T47D (cell line): Measurements from ENCODE around the gene SIM2.
A peak's percentile ranks its signal among the peaks of the same experiment; 100 is the strongest.

ENCODE experiments used
- DNase-seq, 2 experiments: peaks; one replicate each; pipeline versions ENCODE4 v3.0.0 to v3.0.0-alpha.2; 2011 to 2012; ENCODE audit warnings: low read depth in 1 of 2, low spot score in 1 of 2
- JUND ChIP-seq: IDR thresholded peaks from 2 replicates; pipeline ENCODE4 v1.6.1; 2012; ENCODE audit warnings: low read depth
- in situ Hi-C: cut with HindIII; loops from 2 replicates; pipeline ENCODE4 v1.10.0; 2016; ENCODE audit warnings: low sequenced_read_pairs, low pct_unique_long_range_greater_than_20kb

The SIM2 gene

GRCh38 chr21:36761685-36762084 lies 62.8 kb downstream of the SIM2 start:
- in situ Hi-C loops: no loop called here
- no peak for TF ChIP-seq JUND
- no peak for DNase-seq

DNA sequence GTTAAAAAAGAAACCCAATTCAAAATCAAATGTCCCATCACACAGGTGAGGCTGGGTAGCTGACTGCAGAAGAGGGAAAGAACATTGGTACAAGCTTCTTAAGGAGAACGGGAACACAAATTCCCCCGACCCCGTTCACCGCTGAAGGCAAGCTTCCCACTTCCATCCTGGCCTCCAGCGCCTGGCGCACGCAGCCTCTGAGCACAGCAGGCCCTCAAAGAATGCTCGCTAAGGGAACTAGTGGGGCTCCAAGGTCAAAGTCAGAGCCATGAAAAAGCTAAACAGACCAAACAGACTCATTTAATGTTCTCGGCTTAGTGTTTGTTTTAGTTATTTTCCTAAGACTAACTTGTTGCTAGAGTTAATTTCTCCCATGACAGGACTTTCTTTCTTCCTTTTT lies 63.7 kb downstream of the SIM2 start:
- DNase-seq: no peak
- in situ Hi-C loops: no loop called here
- no peak for TF ChIP-seq JUND

- TF ChIP-seq JUND: no peak
- DNase-seq: no peak
- in situ Hi-C loops: no loop called here
Measured at GRCh38 chr21:36763305-36763704, 64.4 kb downstream of the SIM2 start.

DNA sequence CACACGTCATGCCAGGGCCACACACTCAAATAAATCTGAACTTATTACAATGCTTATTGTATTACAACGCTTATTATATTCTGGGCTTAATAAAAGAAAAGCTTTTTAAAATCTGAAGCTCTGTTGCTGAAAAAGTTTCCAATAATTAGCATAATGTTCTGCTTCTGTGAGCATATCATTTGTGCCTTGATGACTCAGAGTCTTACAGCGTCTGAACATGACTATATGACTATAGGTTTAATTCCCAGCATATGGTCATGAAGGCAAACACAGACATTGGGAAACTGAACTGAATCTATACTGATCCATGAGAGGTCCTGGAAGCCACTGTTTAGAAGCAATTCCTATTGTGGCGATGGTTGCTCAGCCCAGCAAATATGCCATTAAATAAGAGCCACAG lies 66.3 kb downstream of the SIM2 start:
- no peak for TF ChIP-seq JUND
- no peak for DNase-seq
- in situ Hi-C loops: no loop called here

DNA sequence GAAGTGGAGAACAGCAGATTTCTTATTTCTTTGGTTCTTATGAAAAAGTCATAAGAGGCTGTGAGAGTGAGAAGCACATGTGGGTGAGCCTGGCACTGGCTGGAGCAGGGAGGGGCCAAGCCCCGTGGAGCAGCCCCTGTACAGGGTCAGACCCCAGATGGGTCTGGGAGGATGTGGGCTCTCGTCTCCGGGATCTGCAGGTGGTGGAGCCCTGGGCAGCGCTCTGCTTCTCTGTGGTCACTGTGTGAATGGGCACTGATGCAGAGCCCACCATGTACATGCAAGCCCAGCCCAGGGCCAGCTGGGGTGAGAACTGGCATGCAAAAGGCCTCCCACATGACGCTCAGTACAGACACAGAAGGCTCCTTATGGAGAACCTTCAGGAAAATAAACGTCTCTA lies 67.6 kb downstream of the SIM2 start:
- TF ChIP-seq JUND: no peak
- no peak for DNase-seq
- in situ Hi-C loops: no loop called here

DNA sequence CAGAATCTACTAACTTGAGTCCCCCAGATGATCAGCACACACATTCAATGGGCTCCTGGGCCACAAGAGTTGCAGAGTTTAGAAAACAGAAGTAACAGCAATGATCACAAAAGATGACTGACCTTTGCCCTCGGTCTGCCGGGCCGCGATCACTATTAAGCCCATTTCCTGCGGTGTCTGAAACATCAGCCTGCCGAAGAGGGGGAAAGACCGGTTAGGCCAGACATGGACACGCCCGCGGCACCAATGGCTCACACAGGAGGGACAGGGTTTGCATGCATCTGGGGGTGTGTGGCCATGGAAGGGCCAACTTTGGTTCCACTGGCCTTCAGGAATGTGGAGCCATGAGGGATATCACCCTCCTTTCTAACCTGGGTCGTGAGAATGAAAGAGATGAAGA lies 68.2 kb downstream of the SIM2 start:
- in situ Hi-C loops: no loop called here
- DNase-seq: no peak
- TF ChIP-seq JUND: no peak

DNA sequence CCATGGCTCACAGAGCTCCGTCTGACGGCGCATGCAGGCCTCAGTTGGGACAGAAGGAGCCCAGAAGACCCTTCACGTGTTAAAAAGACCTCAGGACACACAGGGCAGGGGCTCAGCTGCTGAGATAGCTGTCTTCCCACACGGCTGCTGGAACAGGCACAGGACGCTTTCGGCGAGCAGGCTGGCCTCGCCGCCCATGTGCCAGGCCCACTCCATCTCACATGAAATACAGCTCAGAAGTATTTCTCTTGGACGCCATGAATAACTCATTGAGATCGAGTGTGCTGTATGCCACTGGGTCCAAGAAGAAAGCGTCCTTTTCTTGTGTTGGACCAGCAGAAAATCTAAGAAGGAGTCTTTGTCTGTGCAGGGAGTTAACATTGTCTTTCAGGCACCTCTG lies 69.6 kb downstream of the SIM2 start:
- DNase-seq: no peak
- in situ Hi-C loops: no loop called here
- no peak for TF ChIP-seq JUND

DNA sequence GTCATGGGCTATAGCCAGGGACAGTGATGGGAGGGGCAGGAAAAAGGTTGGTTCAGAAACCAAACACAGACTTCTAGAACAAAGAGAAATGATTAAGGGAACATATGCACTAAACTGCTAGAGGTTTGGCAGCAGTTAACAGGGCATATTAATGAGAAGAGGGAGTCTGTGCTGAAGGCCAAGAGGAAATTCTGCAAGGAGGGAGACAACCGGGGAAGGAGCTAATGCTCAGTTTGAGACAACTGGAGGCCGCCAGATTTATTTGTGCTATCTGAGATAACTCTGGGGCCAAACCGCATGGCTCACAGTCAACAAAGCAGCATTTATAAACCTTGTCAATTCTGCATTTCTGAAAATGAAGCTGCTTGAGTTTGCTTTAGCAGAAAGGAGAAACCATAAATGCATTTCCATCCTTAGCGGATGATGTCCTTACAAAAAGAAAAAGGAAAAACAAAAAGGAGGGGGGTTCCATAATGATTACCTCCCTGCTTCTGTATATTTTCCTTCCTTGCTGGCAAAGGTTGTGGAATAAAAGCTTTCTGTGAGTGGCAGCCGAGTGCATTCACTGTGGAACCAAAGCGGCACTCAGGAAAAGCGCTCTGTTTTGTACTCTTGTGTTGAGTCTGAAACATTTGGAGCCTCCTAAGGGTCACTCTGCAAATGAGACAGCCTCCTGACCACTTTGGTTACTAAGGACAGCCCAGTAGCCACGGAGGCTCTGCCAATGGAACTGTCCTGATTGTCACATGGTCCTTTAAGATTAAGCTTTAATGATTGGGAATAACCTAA lies 70.3 kb downstream of the SIM2 start:
- no peak for DNase-seq
- in situ Hi-C loops: no loop called here
- no peak for TF ChIP-seq JUND

DNA sequence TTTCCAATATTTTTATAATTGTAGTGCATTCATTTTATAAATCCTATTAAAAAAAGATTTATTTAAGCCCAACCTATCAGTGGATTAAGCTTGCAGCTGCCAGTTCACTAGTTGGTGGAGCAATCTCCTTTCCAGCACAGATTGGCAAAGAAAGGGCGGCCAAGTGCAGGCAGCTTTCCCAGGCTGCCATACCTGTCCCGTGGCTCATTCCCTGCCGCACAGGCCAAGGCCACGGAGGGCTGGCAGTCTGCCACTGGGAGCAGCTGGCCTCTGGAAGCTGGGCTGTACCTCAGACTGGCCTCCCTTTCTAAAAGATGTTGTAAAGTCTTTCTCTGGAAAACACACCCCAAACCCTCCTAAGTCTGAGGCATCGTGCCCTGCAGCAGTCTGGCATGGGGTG lies 74.2 kb downstream of the SIM2 start:
- peak in 1 of 2 experiments; percentile 69 for DNase-seq

GRCh38 chr21:36773995-36774394 lies 75.1 kb downstream of the SIM2 start:
- DNase-seq: no peak
- in situ Hi-C loops: no loop called here
- no peak for TF ChIP-seq JUND

More for the DNA sequence above, 74.2 kb downstream of the SIM2 start:
- TF ChIP-seq JUND: no peak
- in situ Hi-C loops: no loop called here

DNA sequence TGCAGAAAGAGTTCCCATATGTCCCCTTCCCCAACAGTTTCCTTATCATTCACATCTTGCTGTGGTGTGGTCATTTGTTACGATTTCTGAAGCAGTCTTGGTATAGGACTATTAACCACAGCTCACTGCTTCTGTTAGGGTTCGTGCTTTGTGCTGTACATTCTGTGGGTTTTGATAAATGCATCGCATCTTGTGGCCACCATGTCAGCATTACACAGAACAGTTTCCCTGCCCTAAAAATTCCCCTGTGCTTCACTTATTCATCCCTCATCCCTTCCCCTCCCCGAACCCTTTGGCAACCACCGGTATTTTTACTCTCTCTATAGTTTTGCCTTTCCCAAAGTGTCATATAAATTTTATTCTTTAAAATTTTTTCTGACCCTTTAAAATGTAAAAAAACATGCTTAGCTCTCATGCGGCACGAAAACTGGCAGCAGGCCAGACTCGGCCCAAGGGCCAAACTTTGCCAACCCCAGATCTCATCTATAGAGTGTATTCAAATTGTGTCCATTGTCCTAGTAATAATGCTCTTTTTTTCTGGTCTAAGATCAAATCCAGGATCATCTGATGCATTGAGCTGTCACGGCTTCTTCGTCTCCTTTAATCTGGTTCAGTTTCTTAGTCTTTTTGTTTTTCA lies 78.2 kb downstream of the SIM2 start:
- no peak for TF ChIP-seq JUND
- in situ Hi-C loops: no loop called here
- no peak for DNase-seq

DNA sequence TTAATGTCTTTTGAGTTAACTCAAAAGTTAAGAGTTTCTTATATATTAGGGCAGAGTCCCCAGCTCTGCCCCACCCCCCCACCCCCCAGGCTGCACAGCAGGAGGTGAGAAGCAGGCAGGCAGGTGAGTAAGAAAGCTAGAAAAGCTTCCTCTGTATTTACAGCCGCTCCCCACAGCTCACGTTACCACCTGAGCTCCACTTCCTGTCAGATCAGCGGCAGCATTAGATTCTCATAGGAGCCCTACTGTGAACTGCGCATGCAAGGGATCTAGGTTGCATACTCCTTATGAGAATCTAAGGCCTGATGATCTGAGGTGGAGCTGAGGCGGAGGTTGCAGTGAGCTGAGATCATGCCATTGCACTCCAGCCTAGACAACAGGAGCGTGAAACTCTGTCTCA lies 81.9 kb downstream of the SIM2 start:
- in situ Hi-C loops: no loop called here
- TF ChIP-seq JUND: no peak
- DNase-seq: no peak

GRCh38 chr21:36783612-36784374 lies 84.9 kb downstream of the SIM2 start:
- DNase-seq: no peak
- no peak for TF ChIP-seq JUND
- in situ Hi-C loops: no loop called here

GRCh38 chr21:36784947-36785346 lies 86.0 kb downstream of the SIM2 start:
- no peak for TF ChIP-seq JUND
- no peak for DNase-seq
- in situ Hi-C loops: no loop called here
